HCT116 (cell line): ENCODE measurements around the gene PLAGL2. TPM values are rescaled to one million over a fixed set of nuclear protein-coding genes. Genes with fewer than 3 reads are reported as not detected.
A peak's percentile ranks its signal among the peaks of the same experiment; 100 is the strongest.

Experiments used
- ATAC-seq: fragments of 200-7000 bp; cut with Tn5 transposase; 2 replicates; pipeline ENCODE4 v1.9.1; 2020; ENCODE audit warnings: mild to moderate bottlenecking, moderate library complexity
- BruUV-seq: library from RNA; stranded (reverse); fragments of 400-500 nt; replicated peaks from 2 replicates; lab custom pipeline; 2021; lab: Mats Ljungman, UMichigan
- CTCF ChIA-PET: fragments of 300-600 bp; sonication (Branson Sonifier 250); formaldehyde crosslinking; loops from one replicate; lab custom pipeline; 2021; ENCODE audit warnings: antibody characterized with exemption; lab: Charles Lee
- POLR2A ChIA-PET: fragments of 300-600, 350-600 bp; sonication (Branson Sonifier 250); formaldehyde crosslinking; loops from one replicate; lab custom pipeline; 2021; ENCODE audit warnings: antibody characterized with exemption; lab: Charles Lee
- RAD21 ChIA-PET, 2 experiments: fragments of 300-600 bp; sonication (Branson Sonifier 250); formaldehyde crosslinking; loops; one replicate each; lab custom pipeline; 2023; ENCODE audit warnings: low total read pairs in 2 of 2; ENCODE audit not compliant: uncharacterized antibody in 2 of 2, unreplicated experiment in 2 of 2, low non-redundant PET in 1 of 2; lab: Charles Lee
- DNase-seq: peaks from one replicate; pipeline ENCODE4 v3.0.0-alpha.2; 2010; ENCODE audit warnings: low read depth, low spot score
- H2AFZ ChIP-seq: fragments of 200-600 bp; shearing (Covaris generic), sonication (generic); 2 replicates; pipeline ENCODE4 v1.6.1; 2017; ENCODE audit warnings: low read depth, mixed run types, mixed read lengths, antibody characterized with exemption, low read length; ENCODE audit not compliant: poor library complexity, severe bottlenecking
- H3K27ac ChIP-seq: 2 replicates; pipeline ENCODE4 v1.5.1; 2012; ENCODE audit warnings: low read depth, low read length
- H3K27me3 ChIP-seq: fragments of 200-600 bp; sonication (generic); 2 replicates; pipeline ENCODE4 v1.6.1; 2016; ENCODE audit warnings: mixed run types, low read length, mixed read lengths; ENCODE audit not compliant: insufficient read depth
- H3K36me3 ChIP-seq, 2 experiments: fragments of 200-500 bp in 1 of 2; fragments of 200-600 bp in 1 of 2; sonication (Bioruptor generic) in 1 of 2; sonication (generic) in 1 of 2; 2 replicates each; pipeline versions ENCODE4 v1.5.1 to v1.6.1; 2014 to 2016; ENCODE audit warnings: low read length in 2 of 2, inconsistent platforms in 1 of 2, mixed read lengths in 1 of 2, mixed run types in 1 of 2; ENCODE audit not compliant: insufficient read depth in 2 of 2, control insufficient read depth in 1 of 2
- H3K4me1 ChIP-seq, 2 experiments: fragments of 200-600 bp in 1 of 2; sonication (generic) in 1 of 2; 2 replicates each; pipeline versions ENCODE4 v1.5.1 to v1.6.1; 2012 to 2017; ENCODE audit warnings: low read length in 2 of 2, inconsistent platforms in 1 of 2, mild to moderate bottlenecking in 1 of 2, mixed read lengths in 1 of 2, mixed run types in 1 of 2, moderate library complexity in 1 of 2; ENCODE audit not compliant: insufficient read depth in 2 of 2, control insufficient read depth in 1 of 2
- H3K4me2 ChIP-seq: fragments of 200-600 bp; sonication (generic); 2 replicates; pipeline ENCODE4 v1.6.1; 2017; ENCODE audit warnings: mixed run types, low read length, mixed read lengths
- H3K4me3 ChIP-seq, 2 experiments: fragments of 200-600 bp in 1 of 2; sonication (generic) in 1 of 2; replicated peaks in 1 of 2; 2 replicates each; pipeline ENCODE4 v1.5.1; 2011 to 2016; ENCODE audit warnings: low read length in 2 of 2, control low read depth in 1 of 2, low read depth in 1 of 2, mild to moderate bottlenecking in 1 of 2, mixed read lengths in 1 of 2, mixed run types in 1 of 2
- H3K79me2 ChIP-seq: fragments of 200-600 bp; sonication (generic); 2 replicates; pipeline ENCODE4 v1.6.1; 2017; ENCODE audit warnings: mild to moderate bottlenecking, mixed run types, low read length, moderate library complexity, mixed read lengths; ENCODE audit not compliant: insufficient read depth
- H3K9ac ChIP-seq: fragments of 200-600 bp; sonication (generic); 2 replicates; pipeline ENCODE4 v1.6.1; 2016; ENCODE audit warnings: low read length, mixed read lengths
- H3K9me2 ChIP-seq: fragments of 200-600 bp; sonication (generic), shearing (Covaris generic); 2 replicates; pipeline ENCODE4 v1.6.1; 2017; ENCODE audit warnings: mixed run types, mild to moderate bottlenecking, moderate library complexity; ENCODE audit not compliant: insufficient read depth
- H3K9me3 ChIP-seq, 2 experiments: fragments of 200-500 bp in 1 of 2; fragments of 200-600 bp in 1 of 2; sonication (Bioruptor generic) in 1 of 2; sonication (generic) in 1 of 2; 2 replicates each; pipeline ENCODE4 v1.6.1; 2014 to 2017; ENCODE audit warnings: low read length in 2 of 2, mixed read lengths in 2 of 2, inconsistent platforms in 1 of 2, low read depth in 1 of 2, mild to moderate bottlenecking in 1 of 2, mixed run types in 1 of 2, moderate library complexity in 1 of 2; ENCODE audit not compliant: control insufficient read depth in 1 of 2, insufficient read depth in 1 of 2
- H4K20me1 ChIP-seq: fragments of 200-600 bp; sonication (generic), shearing (Covaris generic); 2 replicates; pipeline ENCODE4 v1.6.1; 2017; ENCODE audit warnings: mixed run types, mild to moderate bottlenecking, moderate library complexity; ENCODE audit not compliant: insufficient read depth
- ATF3 ChIP-seq: IDR thresholded peaks from 2 replicates; pipeline ENCODE4 v1.6.1; 2012
- CBX3 ChIP-seq: IDR thresholded peaks from 2 replicates; pipeline ENCODE4 v1.6.1; 2012; ENCODE audit warnings: low read depth
- CEBPB ChIP-seq: IDR thresholded peaks from 2 replicates; pipeline ENCODE4 v1.6.1; 2012; ENCODE audit warnings: low read depth
- EGR1 ChIP-seq: IDR thresholded peaks from 2 replicates; pipeline ENCODE4 v1.6.1; 2012; ENCODE audit warnings: low read depth
- ELF1 ChIP-seq: IDR thresholded peaks from 2 replicates; pipeline ENCODE4 v1.6.1; 2012; ENCODE audit warnings: low read depth, borderline replicate concordance
- EZH2 ChIP-seq: fragments of 200-600 bp; sonication (generic); IDR thresholded peaks from 2 replicates; pipeline ENCODE4 v1.6.1; 2017; ENCODE audit warnings: antibody characterized with exemption, mixed run types
- EZH2phosphoT487 ChIP-seq: fragments of 200-600 bp; IDR thresholded peaks from 2 replicates; pipeline ENCODE4 v1.6.1; 2018; ENCODE audit warnings: antibody characterized with exemption, borderline replicate concordance
- FOSL1 ChIP-seq: IDR thresholded peaks from 2 replicates; pipeline ENCODE4 v1.6.1; 2012; ENCODE audit warnings: low read depth
- JUND ChIP-seq: IDR thresholded peaks from 2 replicates; pipeline ENCODE4 v1.6.1; 2012
- MAX ChIP-seq: IDR thresholded peaks from 2 replicates; pipeline ENCODE4 v1.6.1; 2012
- POLR2A ChIP-seq: IDR thresholded peaks from 2 replicates; pipeline ENCODE4 v1.7.0; 2011; ENCODE audit warnings: borderline replicate concordance; ENCODE audit not compliant: insufficient read depth, insufficient read length; ENCODE audit errors: extremely low read depth
- REST ChIP-seq: IDR thresholded peaks from 2 replicates; pipeline ENCODE4 v1.6.1; 2012; ENCODE audit warnings: low read depth
- SIN3A ChIP-seq: IDR thresholded peaks from 2 replicates; pipeline ENCODE4 v1.6.1; 2012; ENCODE audit warnings: low read depth
- SP1 ChIP-seq: IDR thresholded peaks from 2 replicates; pipeline ENCODE4 v1.6.1; 2012; ENCODE audit warnings: low read depth
- SRF ChIP-seq: IDR thresholded peaks from 2 replicates; pipeline ENCODE4 v1.6.1; 2012; ENCODE audit warnings: low read depth
- TCF7L2 ChIP-seq: IDR thresholded peaks from 2 replicates; pipeline ENCODE4 v1.7.0; 2011; ENCODE audit warnings: borderline replicate concordance, inconsistent platforms; ENCODE audit not compliant: insufficient read depth, insufficient read length; ENCODE audit errors: extremely low read depth
- YY1 ChIP-seq: IDR thresholded peaks from 2 replicates; pipeline ENCODE4 v1.6.1; 2011; ENCODE audit warnings: low read length, low read depth, moderate library complexity, mild to moderate bottlenecking; ENCODE audit not compliant: insufficient replicate concordance; ENCODE audit errors: extremely low read depth
- ZBTB33 ChIP-seq: IDR thresholded peaks from 2 replicates; pipeline ENCODE4 v1.6.1; 2011; ENCODE audit warnings: mild to moderate bottlenecking, low read length, moderate library complexity; ENCODE audit not compliant: insufficient replicate concordance; ENCODE audit errors: extremely low read depth
- intact Hi-C: fragments of 100-400 bp; cut with micrococcal nuclease; formaldehyde crosslinking; loops from 2 replicates; pipeline ENCODE4 v1.10.0; 2022
- total RNA-seq: library from RNA; stranded (reverse); gene quantifications from one replicate; pipeline ENCODE4 v1.2.1, GENCODE V29; 2021; ENCODE audit not compliant: unreplicated experiment

PLAGL2 gene
- total RNA-seq, 1 experiment from 2014 or later = 18.3 TPM

- DNase-seq = no peak
- Histone ChIP-seq H3K4me1 (no peaks in the 10 kb centered on the region), H3K79me2 (no peaks in the 10 kb centered on the region; the same call in none of the 2 replicates), H4K20me1 (no peaks in the 10 kb centered on the region), H3K27me3 (no peaks in the 10 kb centered on the region), H3K9me3 (no peaks in the 10 kb centered on the region), H2AFZ (no peak overlapping the region), H3K27ac (no peak overlapping the region), H3K9ac (no peak overlapping the region), H3K36me3 (peaks cover 11 to 13% of the 10 kb centered on the region in 2 experiments; a peak in 3 of 4 replicates), H3K9me2 (no peaks in the 10 kb centered on the region), H3K4me2 (no peak overlapping the region), H3K4me3 (no peak overlapping the region)
- ChIA-PET POLR2A (no interaction called here), RAD21 (no interaction called here), CTCF (no interaction called here)
- ATAC-seq = 0 out of 2 replicates have a peak, but pooled peaks have one; percentile 17
- TF ChIP-seq SIN3A (no peak), EGR1 (no peak), ATF3 (no peak), FOSL1 (no peak), ELF1 (no peak), SRF (no peak), CBX3 (no peak), EZH2phosphoT487 (no peak), SP1 (no peak), YY1 (no peak), REST (no peak), POLR2A (no peak), TCF7L2 (no peak), EZH2 (no peak), ZBTB33 (no peak), CEBPB (no peak), JUND (no peak), MAX (no peak)
- no TSS peak for BruUV-seq
- intact Hi-C loops = no loop called here
These were observed 16.7 kb downstream of the PLAGL2 start for GRCh38 chr20:32190616-32191415.
